Measurements from ENCODE around the gene MEIOSIN.
"Not testable (repeated sequence)": the region's sequence is repeated elsewhere in the genome, so short reads cannot be mapped to it uniquely, and the experiment has no call there.

Gene MEIOSIN, protein sequence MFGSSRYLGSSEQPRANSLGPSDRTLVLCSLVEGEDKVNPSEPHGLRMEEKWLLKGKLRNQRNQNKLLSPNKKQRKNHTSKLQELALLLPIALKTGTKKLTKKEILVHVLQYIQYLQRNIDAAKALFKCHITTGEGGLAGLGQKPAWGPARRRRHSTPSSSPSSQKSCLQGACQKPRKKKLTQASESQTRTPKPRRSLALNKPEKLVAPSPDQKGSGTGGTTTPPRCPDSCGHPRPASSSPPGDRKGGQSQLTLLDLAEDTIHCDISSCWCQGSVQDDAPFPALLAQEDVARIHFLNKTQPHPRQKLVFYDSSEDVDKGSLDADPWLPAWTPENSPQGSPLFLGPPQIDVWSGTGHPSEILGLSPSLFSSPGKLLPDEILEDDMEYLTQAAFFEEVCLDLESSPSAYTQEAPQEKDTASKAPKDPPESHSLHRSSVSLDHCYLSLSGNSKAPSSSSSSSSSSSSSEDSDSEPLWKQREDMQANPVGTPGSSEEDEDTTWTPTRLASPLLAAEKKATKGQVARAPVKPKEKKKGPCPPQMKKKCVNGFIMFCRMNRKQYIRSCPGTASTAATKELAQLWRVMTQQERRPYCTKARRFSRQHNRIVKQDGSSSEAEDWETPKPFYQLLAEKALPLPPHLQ

DNA sequence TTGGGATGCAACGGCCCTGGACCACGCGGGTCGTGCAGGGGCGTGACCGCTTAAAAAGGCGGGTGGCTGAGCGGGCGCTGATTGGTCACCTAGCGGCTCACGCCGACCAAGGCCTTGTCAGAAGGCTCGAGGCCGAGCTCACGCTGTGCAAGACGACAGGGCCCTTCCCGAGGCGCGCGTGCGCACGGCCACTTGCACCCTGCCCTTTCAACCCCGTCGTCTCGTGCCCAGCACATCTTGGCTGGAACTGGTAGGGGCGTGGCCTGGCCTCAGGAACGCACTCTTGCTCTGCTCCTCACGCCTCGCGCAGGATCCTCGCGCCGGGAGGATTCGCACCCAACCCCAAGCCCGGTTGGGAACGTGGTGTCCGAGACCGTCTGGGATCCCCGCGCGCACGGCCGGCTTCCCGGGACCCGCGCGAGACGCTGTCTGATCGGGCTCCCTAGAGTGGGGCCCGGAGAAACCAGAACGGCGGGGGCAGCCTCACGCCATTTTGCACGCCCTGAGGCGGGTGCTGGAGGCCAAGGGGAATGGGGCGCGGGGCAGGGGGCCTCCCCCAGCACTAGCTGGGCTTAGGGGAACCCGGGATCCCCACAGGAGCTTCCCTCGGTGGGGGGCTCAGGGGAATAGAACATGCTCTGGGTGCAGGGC lies at the start of gene MEIOSIN:
MEIOSIN (plus strand) TSS at position 280 of the 651 bp plus-strand sequence. CDS start 1,938 bp downstream, outside the sequence.
- no peak for DNase-seq

DNA sequence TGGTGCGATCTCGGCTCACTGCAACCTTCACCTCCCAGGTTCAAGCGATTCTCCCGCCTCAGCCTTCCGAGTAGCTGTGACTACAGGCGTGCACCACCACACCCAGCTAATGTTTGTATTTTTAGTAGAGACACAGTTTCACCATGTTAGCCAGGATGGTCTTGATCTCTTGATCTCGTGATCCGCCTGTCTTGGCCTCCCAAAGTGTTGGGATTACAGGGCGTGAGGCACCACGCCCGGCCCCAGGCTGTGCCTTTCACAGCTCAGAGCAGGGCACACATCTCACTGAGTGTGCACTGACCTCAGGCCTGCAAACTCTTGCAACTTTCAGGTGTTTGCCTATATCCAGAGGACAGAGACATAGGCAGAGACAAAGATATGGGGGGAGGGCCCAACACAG lies 48.2 kb upstream of the MEIOSIN start:
- not testable (repeated sequence) for DNase-seq

DNA sequence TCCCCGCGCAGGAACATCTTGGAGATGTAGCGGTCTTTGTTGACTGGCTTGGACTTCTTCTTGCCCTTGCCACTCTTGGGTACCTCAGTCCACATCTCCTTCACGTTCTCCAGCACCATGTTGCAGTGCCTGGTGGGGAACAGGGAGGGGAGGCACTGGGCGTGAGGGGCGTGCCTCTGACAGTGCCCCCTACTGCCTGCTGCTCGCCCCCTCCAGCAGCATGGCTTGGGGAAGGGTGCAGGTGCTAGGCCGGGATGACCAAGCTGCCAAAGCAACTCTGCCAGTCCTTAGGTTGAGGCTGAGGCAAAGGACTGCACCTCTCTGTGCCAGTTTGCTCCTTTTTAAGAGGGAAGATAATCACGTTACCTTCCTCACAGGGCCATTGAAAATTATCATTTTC lies 45.6 kb upstream of the MEIOSIN start:
- no peak for DNase-seq

DNA sequence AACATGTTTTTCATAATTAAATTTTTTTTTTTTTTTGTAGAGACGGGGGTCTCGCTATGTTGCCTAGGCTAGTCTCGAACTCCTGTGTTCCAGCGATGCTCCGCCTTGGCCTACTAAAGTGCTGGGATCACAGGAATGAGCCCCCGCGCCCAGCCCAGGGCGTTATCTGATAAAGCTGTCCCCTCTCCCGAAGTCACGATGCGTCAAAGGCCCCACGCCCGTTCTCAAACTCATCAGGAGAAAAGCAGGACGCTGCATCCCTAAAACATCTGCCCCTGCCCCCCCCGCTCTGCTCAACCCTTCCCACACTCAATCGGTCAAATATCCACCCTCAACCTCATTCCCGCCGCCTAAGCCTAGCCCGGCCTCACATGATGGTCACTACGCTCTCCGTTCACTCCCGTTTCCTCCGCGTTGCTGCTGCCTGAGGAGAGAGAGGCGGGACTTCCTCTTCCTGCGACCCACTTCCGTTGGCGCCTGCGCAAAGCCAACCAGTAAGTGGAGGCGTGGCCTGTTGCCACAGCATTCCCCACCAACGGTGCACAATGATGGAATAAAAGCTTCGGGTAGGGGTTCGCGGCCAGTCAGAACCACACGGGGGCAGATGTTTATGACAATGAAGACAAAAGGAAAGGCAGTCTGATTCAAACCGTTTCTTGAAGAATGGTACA lies 41.6 kb upstream of the MEIOSIN start, which contains the start of gene SNRPD2:
SNRPD2 (minus strand) TSS at position 438 of the 671 bp plus-strand sequence; CDS start at position 373, 65 bp downstream.
- DNase-seq: peak; percentile 91

DNA sequence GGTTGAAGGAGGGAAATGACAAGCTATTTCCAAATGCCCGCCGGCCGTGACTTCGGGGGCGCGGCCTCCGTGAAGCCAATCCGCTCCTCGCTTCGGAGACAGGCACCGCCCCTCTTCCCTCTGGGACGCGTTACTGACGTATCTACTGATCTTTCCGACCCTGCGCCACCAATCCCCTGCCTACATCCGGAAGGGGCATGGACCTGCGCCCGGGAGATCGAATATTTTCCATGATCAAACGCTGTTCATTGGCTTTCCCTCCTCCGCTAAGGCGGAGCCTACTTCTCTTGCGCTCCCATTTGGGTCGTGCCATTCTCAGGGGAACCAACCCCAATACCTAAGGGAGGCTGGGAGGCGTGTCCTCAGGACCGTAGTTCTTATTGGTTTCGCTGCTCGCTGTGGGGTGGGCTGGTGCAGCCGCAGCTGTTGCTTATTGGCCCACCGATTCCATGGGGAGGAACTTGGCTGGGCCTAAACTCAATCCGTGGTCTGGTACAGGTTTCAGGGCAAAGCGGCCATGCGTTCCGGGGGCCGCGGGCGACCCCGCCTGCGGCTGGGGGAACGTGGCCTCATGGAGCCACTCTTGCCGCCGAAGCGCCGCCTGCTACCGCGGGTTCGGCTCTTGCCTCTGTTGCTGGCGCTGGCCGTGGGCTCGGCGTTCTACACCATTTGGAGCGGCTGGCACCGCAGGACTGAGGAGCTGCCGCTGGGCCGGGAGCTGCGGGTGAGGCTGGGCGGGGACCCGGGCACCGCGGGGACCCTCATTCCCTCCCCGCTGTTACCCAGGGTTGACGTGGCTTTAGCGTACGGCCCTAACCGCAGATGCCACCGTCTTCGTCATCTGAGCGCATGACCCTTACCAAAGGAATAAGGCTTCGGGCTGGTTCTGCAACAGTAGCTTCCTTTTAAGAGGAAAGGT lies 40.8 kb upstream of the MEIOSIN start, which contains the start of gene QPCTL:
QPCTL (plus strand) TSS at position 480 of the 919 bp plus-strand sequence; CDS start at position 518, 38 bp downstream.
- peak; percentile 98 for DNase-seq

DNA sequence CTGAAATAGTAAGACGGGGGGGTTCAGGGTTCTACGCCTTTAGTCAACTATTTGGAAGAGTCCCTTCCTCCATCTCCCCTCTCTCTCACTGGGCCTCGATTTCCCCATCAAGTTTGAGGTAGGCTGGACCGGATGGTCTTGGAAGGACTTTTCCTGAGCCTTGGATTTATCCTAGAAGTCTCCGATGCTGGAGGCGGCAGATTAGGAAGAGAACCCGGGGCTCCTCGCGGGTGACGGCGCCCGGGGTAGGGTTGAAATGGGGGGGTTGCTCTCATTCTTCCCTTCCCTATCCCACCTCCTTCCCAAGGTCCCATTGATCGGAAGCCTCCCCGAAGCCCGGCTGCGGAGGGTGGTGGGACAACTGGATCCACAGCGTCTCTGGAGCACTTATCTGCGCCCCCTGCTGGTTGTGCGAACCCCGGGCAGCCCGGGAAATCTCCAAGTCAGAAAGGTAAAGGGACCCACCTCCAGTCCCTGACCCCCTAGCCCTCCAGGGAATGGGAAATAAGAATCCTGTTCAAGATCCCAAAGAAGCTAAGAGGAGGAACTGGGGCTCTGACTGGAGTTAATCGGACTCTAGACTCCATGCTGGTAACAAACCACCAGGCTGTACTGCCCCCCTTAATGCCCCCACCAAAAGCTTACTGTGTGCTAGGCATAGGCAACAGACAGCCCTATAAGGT lies 40.0 kb upstream of the MEIOSIN start:
- DNase-seq: peak; percentile 59

DNA sequence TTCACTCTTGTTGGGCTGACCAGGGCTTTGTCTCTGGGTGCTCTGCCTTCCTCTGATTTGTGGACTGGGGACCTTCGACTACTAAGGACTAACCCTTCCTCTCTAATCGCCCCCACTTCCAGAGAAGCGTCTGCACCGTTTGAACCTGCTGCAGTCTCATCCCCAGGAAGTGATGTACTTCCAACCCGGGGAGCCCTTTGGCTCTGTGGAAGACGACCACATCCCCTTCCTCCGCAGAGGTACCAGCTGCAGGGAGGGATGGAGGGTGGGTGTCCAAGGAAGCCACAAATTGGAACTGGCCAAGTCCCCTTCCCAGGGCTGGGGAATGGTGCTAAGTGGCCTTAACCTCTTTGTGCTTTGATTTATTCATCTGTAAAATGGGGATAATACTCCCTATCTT lies 31.6 kb upstream of the MEIOSIN start:
- no peak for DNase-seq

DNA sequence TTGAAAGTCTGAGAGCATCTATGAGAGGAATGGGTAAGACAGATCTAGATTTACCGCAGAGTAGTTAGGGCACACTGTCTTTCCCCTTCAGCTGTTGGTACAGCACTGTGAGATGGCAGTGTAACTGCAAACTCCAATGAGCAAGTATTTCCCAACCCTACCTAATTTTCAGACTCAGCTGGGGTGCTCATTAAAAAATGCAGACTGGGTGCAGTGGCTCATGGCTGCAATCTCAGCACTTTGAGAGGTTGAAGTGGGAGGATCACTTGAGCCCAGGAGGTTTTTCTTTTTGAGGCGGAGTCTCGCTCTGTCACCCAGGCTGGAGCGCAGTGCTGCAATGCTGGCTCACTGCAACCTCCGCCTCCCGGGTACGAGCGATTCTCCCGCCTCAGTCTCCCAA lies 28.1 kb upstream of the MEIOSIN start:
- DNase-seq: no peak

DNA sequence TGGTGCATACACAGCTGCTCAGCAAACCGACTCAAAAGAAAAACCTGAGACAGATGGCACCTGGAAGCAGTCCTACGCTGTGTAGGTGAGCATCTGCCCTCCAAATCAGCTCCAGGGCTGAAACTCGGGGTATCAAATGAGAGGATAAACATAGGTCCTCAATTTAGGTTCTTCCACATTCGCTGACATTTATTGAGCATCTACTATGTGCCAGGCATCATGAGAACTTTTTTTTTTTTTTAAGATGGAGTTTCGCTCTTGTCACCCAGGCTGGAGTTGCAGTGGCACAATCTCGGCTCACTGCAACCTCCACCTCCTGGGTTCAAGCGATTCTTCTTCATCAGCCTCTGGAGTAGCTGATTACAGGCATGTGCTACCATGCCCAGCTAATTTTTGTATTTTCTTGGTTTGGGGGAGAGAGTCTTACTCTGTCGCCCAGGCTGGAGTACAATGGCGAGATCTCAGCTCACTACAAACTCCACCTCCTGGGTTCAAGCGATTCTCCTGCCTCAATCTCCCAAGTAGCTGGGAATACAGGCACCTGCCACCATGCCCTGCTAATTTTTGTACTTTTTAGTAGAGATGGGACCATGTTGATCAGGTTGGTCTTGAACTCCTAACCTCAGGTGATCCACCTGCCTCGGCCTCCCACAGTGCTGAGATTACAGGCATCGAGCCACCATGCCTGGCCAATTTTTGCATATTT lies 27.4 kb upstream of the MEIOSIN start:
- DNase-seq: no peak

DNA sequence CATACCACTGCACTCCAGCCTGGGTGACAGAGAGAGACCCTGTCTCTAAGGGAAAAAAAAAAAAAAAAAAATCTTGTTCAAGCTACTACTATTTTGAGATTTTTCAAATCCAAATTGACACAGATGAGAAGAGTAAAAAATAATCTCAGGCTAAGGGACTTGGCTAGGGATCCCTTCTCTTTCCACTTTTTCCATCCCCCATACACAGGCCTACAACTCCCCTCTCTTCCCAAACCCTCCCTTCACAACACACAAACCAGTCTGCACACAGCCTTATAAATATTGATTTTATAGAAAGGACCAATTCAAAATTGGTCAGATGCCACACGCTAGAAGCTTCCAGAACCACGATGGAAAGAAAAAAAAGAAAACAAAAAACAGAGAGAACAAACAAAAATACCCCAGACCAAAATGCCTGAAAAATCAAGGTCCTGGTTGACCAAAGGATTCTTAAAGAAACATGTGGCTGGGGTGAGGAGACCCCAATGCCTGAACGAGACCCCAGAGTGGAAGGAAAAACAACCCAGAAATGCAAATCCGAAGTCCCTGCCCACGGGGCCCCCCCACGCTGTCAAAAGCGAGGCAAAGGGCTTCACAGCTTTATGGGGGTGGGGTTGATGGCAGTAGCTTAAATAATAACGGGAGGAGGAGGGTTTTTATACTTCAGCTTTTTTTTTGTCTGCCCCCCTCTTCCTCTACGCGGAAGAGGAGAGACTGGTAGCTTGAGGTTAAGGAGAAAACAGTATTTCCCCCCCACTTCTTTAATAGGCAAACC lies 22.7 kb upstream of the MEIOSIN start:
- DNase-seq: no peak

DNA sequence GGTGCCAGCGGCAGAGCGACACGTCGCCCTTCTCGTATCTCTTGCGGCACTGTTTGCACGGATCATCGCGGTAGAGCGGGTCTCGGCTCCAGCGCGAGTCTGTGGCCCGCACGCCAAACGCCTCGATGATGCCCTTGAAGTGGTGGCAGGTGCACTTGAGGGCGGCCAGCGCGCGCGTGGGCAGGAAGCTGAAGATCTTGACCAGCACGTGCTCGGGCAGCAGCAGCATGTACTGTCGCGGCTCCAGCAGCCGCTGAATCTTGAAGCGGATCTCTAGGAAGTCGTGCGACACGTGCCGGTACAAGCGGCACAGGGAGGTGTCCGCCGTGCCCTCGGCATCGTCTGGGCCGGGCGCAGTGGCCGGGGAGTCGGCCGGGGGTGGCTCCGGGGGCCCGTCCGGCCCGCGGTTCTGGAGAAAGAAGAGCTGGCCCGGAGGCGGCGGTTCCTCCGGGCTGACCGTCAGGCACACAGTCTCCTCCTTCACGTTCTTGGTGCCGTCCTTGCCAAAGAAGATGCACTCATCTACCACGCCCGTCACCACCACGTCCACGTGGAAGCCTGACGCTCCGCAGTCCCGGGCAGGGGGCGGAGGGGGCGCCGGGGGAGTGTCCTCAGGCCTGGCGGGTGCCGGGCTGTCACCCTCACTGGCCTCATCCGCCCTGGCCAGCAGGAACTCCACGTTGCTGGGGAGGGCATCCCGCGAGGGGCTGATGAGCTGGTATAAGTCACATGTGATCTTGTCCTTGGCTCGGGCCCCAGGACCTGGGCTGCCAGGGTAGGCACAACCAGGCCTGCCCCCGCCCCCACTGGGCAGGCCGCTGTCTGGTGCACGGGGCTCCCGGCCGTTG lies 21.2 kb upstream of the MEIOSIN start:
- DNase-seq: no peak

DNA sequence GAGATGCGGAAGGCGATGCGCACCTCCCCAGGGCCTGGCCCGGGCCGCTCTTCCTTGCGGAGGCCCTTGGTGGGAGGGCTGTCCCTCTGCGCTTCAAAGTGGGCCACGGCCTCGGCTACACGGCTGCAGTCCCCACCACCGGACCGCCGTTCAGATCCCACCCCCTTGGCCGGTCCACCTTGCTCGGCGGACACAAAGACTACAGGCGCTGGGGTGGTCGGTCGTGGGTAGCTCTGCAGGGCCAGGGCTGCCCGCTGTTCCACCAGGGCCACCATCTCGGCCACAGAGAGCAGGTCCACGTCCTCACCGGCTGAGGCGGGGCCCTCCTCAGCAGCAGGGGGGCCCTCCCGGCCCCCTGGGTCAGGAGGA lies 20.6 kb upstream of the MEIOSIN start:
- DNase-seq: no peak

DNA sequence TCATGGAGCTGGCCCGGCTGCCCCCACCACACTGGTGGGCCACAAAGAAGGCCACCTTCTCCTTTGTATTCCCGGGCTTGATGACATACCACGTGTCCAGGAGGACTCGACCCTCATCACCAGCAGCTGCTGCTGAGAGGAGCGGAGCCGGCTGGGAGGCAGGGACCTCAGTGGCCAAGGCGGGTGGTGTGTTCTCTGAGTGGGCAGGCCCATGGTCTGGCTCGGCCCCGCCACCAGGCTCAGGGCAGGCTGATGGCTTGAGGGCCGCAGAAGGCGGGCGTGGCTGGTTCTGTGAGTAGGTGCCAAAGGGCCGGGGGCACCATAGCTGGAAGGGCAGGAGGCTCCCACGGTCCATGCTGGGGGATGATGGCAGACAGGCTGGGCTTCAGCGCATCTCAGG lies 20.1 kb upstream of the MEIOSIN start:
- no peak for DNase-seq

DNA sequence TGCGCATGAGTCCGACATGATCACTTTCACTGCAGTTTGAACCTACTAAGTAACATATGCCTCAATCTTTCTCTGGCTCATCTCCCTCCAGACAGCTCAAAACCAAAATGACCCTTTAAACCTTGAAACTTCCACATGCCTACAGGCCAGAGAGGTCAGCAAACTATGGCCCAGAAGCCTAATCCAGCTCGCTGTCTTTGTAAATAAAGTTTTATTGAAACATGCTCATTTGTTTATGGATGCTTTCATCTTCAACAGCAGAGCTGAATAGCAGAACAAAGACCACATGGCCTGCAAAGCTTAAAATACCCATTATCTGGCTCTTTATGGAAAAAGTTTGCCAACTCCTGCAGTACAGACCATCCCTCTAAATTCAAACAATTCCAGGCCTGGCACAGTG lies 18.1 kb upstream of the MEIOSIN start:
- DNase-seq: no peak

DNA sequence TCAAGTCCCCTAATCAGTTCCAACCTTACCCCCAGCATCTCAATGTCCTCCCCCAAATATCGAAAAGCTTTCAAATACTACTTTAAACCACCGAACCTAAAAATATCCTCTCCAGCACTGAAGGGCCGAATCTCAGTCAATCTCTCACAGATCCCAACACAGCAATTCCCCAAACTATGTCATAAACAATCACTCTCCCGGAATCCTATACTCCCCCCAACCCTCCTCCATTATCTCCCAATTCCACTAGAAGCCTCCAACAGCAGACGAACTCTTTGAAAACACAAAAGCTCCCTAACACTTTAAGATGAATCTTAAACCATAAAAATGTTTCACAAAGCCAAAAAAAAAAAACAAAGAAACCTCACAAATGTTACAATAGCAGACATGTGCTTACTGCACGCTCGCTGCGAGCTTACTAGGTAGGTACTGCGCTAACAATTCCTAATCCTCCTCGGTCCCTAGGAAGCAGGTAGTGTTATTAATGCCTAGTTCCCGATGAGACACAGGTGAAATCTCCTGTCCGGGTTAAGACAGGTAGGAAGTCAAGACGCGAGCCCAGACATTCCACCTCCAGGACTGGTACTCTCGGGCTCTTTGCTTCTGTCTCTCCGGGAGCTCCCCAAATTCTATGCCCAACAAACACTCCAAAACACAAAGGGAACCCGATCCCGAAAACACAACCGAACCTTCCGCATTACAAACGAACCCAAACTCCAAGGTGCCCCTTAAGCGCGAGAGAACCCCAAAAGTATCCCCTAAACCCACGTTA lies 16.7 kb upstream of the MEIOSIN start:
- DNase-seq: no peak

DNA sequence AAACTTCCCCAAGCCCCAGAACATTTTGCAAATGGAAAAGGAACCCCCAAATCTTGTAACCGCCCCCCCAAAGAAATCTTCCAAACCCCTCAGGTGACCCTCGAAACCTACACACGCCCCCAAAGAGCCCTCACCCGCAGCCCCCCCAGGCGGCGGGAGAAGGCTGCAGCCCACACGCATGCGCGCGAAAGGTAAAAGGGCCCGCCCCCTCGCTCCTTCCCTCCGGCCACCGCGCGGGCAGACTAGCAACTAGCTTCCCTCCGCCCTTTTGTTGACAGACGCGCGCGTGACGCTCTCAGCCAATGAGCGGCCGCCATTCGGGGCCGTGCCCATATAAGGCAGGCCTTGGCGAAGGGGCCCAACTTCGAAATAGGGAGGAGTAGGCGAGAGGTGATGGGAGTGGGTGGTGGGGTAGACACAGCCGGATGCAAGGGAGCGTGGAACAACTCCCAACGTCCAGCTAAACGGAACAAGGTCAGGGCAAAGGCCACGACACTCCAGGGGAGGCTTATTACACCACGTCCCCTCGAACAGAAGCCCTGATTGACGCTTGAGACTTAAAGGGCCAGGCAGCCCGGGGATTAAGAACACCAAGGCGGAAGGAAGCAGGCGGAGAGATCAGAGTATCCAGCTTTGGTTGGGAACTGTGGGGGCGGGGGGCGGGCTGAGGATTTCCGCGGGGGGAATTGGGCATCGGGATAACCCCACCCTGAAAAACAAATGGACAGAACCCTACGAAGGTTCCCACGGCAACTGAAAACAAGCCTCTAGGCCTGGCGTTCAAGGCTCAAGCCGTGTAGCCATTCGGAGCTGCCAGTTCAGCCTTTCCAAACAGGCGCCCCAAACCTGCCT lies 15.9 kb upstream of the MEIOSIN start:
- peak; percentile 96 for DNase-seq

DNA sequence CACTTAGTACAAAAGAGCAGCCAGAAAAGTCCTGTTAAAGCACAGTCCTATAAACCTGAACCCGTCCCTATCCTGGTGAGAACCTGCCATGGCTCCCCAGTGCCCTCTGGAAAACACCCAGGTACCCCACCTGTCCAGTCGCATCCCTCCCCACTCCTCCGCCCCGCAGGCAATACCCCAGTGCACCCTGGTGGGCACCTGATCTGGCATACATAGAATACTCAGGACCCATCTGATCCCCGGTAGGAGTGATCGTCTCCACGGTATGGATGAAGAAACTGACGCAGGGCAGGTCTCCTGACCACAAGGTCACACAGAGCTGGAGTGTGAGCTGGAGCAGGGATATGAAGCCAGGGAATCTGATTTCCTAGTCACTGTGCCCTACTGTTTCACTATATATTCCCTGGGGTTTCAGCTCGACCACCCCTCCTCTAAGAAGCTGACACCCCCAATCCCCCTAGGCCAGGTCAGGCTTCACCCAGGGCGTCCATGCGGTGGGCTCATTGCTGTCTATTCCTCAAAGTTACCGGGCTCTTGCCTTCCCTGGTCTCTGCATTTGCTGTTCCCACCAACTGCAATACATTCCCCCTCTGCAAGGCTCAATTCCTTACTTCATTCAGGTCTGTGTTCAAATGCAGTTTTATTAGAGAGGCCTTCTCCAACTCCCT lies 15.1 kb upstream of the MEIOSIN start:
- no peak for DNase-seq

Measured in NCI-H345 (cell line).